Fibroblast of skin of scalp (primary cell): ENCODE data around the gene NSRP1. TPM values are rescaled to one million over a fixed set of nuclear protein-coding genes. Genes with fewer than 3 reads are reported as not detected.
"Not testable (repeated sequence)": the region's sequence is repeated elsewhere in the genome, so short reads cannot be mapped to it uniquely, and the experiment has no call there.

Source experiments
- DNase-seq: peaks from one replicate; pipeline ENCODE4 v3.0.0-alpha.2; 2013
- polyA plus RNA-seq, 2 experiments: library from polyadenylated mRNA; unstranded; fragments of 120-200 nt; gene quantifications; one replicate each; pipeline ENCODE4 v1.2.1, GENCODE V29; 2013; ENCODE audit not compliant: insufficient read length in 2 of 2

NSRP1 gene, protein sequence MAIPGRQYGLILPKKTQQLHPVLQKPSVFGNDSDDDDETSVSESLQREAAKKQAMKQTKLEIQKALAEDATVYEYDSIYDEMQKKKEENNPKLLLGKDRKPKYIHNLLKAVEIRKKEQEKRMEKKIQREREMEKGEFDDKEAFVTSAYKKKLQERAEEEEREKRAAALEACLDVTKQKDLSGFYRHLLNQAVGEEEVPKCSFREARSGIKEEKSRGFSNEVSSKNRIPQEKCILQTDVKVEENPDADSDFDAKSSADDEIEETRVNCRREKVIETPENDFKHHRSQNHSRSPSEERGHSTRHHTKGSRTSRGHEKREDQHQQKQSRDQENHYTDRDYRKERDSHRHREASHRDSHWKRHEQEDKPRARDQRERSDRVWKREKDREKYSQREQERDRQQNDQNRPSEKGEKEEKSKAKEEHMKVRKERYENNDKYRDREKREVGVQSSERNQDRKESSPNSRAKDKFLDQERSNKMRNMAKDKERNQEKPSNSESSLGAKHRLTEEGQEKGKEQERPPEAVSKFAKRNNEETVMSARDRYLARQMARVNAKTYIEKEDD
- polyA plus RNA-seq (2013, experiment 1 of 2; ENCODE audit: insufficient read length) = 23.2 TPM
- 27.6 TPM for polyA plus RNA-seq (2013, experiment 2 of 2; ENCODE audit: insufficient read length)

DNA sequence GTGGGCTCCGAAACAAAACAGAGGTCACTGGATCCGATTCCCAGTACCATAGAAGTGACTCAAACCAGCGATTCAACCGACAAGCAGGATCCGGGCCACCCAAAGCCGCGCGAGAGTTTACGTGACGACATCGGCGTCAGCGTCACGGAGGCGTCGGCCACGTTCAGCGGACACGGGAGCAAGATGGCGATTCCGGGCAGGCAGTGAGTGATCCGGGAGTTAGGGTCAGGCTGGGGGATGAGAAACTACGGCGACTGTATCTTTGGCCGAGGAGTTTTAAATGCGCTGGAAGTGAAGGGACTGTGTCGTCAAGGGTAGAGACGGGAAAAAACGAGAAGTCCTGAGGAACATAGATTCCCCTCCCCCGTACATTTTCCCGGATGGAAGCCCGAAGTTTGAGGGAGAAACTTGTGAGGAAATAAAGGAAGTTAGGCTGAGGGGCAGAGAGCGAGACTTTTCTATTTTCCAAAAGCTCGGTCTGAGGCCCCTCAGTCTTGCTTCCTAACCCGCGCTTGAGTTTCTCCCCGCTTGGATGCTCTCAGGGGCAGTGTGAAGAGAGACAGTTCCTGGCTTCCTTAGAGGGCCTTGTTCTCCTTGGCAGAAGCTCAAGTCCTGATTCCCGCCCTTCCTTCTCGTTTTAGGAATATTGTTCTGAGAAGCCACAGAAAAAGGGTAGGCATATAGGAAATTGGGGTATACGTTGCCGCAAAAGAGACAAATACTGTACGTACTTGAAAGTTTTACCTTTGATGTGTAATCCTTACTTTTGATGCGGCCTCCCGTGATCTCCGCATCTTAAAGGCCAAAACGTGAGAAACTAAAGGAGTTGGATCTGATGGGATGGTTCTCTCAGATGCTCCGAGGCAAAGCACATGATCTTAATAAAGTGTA is at the start of gene NSRP1:
Gene NSRP1 (plus strand): TSS at position 156 of the 891 bp plus-strand sequence. CDS start 28 bp downstream, at position 184.
- peak; percentile 96 for DNase-seq

DNA sequence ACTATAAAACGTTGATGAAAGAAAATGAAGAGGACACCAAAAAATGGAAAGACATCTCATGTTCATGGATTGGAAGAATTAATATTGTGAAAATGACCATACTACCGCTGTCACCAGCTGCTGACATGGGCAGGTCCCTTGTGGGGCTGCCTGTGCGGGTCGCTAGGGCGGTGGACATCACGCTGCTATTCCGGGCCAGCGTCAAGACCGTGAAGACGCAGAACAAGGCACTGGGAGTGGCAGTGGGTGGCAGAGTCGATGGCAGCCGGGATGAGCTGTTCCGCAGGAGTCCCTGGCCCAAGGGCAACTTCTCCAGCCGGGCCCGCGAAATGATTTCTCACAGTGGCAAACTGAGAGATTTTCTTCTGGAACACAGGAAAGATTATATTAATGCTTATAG is 48.2 kb upstream of the NSRP1 start:
- no peak for DNase-seq

DNA sequence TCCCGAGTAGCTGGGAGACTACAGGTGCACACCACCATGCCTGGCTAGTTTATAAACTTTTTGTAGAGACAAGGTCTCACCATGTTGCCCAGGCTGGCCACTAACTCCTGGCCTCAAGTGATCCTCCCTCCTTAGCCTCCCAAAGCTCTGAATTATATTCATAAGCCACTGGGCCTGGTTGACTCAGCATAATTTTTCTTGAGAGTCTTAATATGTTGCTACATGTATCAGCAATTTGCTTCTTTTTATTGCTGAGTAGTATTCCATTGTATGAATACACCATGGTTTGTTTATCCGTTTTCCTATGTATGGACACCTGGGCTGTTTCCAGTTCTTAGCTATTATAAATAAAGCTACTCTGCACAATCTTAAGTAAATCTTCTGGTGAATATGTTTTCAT is 42.4 kb upstream of the NSRP1 start:
- no peak for DNase-seq

DNA sequence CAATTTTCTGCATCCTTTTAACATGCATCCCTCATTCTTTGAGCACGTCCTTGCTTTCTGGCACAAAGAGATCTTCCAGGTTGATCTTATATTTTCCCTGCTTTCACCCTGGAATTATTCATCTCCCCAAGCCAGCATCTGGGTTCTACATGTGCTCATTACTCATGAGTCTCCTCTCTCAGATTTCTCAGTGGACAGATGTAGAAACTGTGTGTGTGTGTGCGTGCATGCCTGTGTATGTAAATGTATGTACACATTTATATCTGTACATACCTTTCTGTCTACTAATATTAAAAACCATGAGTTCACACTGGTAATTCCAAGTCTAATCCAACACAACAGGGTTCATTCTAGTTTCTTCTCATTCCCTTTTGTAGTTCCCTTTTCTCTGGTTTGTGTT is 41.9 kb upstream of the NSRP1 start:
- no peak for DNase-seq

DNA sequence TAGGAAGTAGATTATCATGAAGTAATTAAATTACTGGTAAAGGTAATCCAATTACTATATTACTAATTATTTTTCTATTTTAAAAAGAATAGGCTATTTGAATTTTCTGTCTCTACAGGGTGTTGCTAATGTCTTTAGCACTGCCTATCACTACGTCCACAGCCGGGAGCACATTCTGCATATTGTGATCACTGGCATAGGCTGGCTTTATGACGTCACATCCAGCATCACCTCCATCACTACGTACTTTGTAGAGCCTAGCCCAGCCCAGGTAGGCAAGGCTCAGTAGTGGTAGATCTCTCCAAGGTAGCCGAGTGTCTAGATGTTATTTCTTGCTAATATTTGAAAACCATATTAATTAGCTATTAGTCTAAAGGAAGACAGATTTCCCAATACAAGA is 33.8 kb upstream of the NSRP1 start:
- no peak for DNase-seq

DNA sequence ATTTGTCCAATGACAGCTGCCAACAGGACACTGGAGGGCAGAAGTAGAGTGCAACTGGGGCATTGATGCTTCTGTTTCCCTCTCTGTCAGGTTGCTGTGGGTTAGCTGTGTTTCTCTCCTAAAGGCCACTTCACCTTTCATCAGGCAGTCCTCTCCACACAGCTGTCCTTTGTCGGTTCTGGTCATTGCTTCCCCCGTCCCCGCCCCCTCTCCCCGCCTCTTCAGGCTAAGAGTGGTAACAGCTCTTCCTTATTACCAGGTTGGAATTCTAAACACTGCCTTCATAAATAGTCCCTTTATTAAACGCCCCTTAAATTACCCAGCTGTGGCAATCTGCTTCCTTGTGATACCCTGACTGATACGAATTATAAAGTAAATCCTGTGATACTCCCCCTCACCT is 31.8 kb upstream of the NSRP1 start:
- DNase-seq = no peak

DNA sequence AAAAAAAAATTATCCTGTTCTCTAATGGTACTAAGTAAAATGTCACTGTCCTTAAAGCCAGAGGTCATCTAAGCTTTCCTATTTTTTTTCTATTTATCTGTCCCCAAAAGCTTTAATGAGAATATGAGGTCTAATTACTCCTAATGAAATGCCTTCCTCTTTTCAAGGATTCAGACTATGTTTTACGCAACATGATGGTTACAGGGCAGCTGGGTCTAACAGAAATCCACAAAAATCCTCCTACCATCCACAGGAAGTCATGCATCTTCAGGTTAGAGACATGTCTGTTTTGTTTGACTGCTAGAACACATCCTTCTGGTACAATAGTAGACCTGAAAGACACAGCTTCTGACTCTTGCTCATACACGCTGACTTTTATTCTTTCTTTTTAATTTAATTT is 29.7 kb upstream of the NSRP1 start:
- no peak for DNase-seq

DNA sequence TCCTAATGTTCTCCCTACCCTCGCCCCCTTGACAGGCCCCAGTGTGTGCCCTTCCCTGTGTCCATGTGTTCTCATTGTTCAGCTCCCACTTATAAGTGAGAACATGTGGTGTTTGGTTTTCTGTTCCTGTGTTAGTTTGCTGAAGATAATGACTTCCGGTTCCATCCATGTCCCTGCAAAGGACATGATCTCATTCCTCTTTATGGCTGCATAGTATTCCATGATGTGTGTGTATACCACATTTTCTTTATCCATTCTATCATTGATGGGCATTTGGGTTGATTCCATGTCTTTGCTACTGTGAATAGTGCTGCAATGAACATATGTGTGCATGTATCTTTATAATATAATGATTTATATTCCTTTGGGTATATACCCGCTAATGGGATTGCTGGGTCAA is 29.2 kb upstream of the NSRP1 start:
- not testable (repeated sequence) for DNase-seq

DNA sequence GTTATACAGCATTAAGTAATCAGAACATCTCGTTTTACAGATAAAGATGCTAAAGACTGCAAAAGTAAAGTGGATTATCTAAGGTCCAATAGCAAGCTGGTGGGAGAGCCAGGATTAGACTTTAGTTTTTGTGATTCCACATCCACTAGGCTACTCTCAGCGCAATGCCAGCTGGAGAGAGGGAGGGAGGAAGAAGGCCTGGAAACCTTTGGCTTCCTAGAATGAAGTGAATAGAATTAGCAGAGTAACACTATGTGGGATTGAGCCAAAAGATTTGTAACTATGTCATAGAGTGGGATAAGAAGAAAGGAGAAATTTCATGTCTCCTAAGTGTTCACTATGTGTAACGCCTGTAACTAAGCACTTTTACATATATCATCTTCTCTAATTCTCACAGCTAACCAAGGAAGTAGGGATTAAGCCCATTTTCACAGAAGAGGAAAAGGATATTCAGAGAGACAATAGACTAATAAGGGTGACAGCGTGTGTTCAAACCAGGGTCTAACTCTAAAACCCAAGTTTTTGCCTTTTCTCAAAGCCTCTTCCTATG is 25.4 kb upstream of the NSRP1 start:
- peak; percentile 11 for DNase-seq

DNA sequence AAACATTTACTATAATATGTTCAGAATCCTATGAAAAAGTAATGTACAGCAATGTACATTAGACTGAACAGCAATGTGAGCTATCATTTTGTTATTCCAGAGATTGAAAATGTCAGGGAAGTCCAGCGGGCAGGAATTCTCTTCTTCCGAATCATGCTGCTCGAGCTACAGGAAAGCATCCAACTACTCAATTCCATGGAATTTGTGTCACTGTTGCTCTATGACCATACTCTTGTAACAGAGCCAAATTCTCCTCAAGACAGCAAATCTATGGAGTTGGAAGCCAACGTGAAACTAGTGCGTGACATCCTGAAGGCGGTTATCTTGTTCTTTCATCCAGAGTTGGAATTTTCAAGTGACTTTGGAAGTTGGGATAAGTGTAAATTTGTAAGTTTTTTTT is 24.8 kb upstream of the NSRP1 start:
- peak; percentile 96 for DNase-seq

DNA sequence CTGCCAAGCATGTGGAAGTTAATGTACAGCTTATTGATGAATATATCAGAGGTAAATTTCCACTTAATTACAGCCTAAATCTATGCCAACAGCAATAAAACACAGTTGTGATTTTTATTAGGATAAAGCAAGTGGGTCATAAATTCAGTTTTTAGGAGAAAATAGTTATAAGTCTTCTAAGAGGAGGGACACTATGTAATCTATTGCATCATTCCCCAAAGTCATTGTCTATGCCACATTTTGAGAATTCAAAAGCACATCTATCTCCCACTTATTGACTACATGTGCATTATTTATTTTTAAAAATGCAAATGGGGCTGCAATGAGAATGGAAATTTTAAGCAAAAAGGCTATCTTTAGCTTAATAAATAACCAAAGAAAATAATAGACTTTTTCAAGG is 23.7 kb upstream of the NSRP1 start:
- DNase-seq = no peak

DNA sequence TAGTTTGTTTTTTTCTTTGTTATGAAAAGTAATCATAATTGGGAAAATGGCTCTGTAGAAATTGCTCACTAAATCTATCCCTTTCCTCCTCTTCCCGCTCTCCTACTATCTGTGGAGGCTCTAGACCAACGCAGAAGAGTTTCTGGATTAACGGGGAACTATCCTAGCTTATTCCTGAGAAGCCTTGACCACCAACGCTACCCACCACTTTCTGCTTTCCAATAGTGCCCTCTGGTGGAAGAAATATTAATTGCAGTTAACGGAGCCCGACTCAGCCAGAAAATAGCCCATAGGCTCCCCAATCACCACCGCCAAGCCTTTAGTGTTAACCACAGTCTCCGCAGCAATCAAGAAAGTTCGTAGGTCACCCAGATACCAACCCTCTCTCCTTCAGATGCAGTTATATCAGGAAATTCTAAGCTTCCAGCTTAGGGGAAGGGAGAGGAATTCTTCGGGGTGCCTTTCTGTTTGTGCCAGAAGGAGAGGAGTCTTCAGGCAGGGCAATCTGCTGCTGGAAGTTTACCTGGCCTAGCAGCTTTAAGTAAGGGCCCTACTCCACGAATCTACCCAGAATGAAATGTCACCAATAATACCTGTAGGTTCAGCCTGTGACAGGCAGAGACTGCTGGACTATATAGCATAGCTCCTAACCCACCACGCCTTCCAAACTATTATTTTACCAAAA is 23.0 kb upstream of the NSRP1 start:
- DNase-seq = peak; percentile 77

DNA sequence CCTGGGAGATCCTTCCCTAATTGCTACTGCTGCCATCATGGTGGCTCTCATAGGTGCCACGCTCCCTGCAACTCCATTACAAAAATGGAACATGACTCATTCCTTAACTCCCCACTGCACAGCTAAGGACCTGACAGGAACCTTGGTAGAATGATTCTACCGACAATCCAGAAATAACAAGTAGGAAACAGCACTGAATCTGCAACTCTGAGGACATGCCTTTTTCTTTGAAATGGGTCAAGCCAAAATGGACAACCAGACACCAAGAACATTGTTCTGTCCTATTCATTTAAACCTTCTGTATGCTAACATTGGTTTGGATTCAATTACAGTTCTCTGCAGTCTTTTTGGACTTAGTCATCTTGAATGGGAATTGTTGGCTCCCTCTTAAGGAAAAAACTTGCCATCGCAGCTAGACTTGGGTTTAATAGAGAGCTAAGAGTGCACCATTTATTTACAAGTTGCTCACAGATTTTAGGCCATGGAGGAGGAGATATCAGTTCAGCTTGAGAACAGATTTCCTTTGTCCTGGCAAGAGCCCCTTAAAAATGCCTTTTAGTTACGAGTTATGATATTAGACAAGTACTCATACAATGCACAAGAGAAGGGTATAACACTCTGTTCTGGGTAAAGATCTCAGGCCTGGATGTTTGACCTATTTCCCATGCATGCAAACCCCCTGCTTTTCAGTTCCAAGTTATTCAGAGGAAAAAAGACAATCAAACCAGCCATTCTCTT is 20.9 kb upstream of the NSRP1 start:
- DNase-seq = peak; percentile 77

DNA sequence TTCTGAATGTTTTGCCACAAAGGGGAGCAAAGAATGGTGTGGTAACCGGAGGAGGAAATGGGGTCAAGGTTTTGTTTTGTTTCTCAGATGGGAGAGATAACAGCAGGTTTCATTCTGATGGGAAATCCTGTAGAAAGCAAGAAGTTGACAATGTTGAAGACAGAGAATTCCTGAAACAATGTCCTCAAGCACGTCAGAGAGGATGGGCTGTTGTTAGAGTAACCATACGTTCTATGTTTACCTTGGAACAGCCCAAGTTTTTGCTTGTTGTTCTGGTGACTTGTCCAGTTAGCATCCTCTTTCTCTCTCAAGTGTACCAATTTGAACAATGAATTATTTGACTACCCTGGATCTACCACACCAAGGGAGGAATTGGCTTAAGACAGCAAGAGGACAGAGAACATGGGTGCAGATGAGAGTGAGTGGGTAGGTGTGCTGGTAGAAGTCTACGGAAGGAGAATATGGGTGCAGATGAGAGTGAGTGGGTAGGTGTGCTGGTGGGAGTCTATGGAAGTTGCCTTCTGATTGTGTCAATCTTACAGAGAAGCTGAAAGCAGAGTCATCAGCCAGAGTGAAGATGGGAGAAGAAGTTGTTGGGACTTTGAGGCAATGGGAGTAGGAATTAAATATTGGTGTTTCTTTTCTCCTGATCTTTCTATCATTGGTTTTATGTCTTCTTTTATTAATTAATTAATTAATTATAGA is 14.8 kb upstream of the NSRP1 start:
- DNase-seq = no peak

DNA sequence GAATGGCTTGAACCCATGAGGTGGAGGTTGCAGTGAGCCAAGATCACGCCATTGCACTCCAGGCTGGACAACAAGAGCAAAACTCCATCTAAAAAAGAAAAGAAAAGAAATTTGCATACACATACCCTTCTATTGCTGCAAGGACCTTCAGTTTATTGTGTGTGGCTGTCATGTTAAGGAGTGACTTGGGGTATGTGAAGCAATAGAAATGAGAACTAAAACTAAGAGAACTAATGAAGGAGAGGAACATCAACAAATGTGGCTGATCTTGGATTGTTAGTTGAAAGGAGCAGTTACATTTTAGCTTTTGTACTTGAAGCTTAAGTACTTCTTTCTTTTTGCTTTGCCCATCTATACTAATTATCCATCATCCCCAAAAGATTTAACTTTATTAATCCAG is 12.7 kb upstream of the NSRP1 start:
- DNase-seq = no peak

DNA sequence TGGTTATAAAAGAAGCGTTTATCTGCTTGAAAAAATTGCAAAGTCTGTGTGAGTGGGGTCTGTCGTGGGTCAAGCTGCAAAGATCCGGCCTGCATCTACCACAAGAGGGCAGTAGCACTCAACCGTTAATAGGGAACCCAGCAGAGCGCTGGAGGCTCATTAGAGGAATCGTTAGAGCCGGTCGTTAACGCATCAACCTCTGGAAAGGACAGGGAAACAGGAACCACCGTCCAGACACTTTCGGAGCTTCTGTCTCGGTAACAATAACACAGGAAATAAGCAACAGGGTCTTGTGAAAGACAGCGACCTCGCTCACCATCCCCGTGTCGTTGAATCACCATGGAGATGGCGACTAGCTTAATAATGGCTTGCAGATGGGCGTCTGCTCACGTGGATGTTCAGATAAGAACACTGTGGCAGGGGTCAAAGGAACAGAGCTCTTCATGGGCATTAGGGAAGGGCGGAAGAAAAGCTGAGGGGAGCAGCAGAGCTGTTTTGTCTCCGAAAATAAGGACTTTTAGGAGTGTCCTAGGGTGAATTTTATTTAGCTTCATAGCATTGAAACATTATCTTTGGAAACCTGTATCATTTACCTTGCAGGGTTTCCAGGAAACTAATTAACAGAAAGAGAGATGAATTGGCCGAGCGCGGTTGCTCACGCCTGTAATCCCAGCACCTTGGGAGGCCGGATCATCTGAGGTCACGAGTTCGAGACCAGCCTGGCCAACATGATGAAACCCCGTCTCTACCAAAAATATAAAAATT is 11.9 kb upstream of the NSRP1 start:
- peak; percentile 75 for DNase-seq

DNA sequence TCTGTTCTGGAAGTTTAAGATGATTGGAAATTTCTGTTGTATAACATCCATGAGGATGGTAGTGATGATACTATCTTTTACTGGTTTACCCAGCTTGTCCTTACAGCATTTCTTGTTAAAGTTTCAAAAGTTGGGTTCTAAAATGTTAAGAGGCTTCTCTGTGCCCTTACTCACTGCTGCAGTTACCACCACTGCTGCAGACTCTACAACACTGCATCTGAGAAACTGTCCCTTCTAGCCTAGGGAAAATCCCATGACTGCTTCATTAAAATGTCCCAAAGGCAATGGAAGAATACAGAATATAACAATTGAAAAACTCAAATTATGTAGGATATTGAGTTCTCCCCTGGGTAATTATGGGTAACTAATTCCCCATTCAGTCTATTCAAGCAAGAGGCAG is 3.8 kb upstream of the NSRP1 start:
- DNase-seq = no peak

DNA sequence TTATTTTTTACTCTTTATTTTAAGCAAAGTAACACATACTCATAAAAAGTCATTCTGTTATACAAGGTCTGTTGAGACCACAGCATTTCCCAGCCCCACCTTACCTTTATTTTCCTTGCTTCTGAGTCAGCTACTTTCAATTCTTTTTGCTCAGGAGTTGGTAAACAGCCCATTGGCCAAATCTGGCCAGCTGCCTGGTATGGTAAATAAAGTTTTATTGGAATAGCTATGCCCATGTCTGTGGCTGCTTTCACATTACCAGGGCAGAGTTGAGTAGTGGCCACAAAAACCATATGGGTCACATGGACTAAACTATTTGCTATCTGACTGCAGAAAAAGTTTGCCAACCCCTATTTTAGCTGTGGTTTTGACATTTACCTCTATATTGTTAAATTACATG is 3.4 kb upstream of the NSRP1 start:
- no peak for DNase-seq

DNA sequence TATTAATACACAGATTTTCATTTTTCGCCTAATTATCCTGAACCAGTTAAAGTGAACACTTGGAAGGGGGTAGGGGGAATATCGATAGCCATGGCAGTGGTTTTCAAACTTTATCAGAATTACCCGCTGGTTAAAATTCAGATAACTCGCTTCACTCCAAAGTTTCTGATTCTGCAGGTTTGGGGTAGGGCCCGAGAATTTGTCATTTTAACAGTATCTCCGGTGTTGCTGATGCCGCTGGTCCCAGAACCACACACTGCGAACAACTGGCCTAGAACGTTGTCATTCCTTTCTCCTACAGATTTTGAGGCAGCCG is 313 bp upstream of the NSRP1 start:
- no peak for DNase-seq

DNA sequence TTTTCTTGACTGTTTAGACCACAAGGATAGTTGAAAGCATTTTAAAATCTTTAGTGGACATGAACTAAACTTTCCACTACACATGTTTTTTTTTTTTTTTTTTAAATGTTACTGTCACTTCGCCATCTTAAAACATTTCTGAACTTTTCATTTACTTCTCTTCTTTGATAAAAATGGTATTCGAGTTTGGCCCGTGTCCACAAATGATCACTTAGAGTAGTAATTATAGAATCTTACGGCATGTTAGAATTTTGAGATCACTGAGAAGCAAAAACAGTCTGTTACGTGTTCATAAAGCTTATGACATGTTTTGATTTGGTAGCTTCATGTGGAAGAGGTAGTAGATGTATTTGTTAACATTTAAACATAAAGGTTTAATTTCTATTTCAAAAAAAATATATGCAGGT is 1.1 kb downstream of the NSRP1 start:
- DNase-seq = no peak
